GM21423 (cell line): ENCODE measurements around the gene SNX9.
A peak's percentile ranks its signal among the peaks of the same experiment; 100 is the strongest.
"Not testable (repeated sequence)": the region's sequence is repeated elsewhere in the genome, so short reads cannot be mapped to it uniquely, and the experiment has no call there.

Source experiments
- ATAC-seq: cut with Tn5 transposase; IDR thresholded peaks from one replicate; pipeline ENCODE4 v1.9.1; 2021; ENCODE audit warnings: mild to moderate bottlenecking, moderate library complexity; ENCODE audit not compliant: unreplicated experiment

Gene SNX9

DNA sequence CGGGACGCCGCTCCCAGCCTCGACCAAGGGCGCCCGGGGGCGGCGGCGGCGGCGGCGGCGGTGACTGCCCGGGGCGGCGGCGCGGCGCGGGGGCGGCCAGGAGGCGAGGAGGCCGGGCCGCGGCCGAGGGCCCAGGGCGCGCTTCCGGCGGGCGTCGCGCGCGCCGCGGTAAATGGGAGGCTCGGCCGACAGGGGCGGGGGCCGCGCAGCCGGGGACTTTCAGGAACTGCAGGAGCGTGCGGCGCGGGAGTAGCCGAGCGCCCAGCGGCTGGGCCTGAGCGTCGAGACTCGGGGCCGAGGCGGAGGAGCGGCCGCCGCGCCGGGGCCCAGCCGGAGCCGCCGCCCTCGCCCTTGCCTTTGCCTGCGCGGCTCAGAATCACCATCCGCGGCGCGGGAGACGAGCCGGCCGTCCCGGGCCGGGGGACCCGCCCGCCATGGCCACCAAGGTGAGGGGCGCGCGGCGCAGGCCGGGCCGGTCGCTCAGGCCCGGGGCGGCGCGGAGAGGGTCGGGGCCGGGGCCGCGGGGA, at the start of gene SNX9:
Gene SNX9 (plus strand): TSS at position 246 of the 527 bp plus-strand sequence. CDS start 189 bp downstream, at position 435.
- ATAC-seq, result peak; percentile 74

DNA sequence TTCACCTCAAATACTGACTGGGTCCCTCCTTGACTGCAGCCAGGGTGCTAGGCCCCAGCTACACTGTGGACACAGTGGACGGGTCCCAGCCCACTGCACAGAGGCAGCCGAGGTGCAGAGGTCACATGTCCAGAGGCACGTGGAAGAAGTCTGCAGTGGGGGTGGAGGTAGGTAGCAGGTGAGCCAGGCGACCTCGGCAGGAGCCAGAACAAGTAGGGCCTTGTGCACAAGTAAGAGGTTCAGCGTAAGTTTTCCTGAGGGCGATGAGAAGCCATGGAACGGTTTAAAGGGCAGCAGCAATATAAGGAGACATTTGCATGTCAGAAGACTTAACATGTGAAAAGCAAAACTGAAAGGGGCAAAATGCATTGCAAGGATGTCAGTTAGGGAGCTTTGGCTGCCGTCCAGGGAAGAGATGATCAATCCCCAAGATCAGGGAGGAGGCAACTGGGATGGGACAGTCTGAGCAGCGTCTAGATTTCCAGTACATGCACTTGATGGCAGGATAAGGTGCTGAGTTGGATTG, 49.7 kb upstream of the SNX9 start:
- no peak for ATAC-seq

DNA sequence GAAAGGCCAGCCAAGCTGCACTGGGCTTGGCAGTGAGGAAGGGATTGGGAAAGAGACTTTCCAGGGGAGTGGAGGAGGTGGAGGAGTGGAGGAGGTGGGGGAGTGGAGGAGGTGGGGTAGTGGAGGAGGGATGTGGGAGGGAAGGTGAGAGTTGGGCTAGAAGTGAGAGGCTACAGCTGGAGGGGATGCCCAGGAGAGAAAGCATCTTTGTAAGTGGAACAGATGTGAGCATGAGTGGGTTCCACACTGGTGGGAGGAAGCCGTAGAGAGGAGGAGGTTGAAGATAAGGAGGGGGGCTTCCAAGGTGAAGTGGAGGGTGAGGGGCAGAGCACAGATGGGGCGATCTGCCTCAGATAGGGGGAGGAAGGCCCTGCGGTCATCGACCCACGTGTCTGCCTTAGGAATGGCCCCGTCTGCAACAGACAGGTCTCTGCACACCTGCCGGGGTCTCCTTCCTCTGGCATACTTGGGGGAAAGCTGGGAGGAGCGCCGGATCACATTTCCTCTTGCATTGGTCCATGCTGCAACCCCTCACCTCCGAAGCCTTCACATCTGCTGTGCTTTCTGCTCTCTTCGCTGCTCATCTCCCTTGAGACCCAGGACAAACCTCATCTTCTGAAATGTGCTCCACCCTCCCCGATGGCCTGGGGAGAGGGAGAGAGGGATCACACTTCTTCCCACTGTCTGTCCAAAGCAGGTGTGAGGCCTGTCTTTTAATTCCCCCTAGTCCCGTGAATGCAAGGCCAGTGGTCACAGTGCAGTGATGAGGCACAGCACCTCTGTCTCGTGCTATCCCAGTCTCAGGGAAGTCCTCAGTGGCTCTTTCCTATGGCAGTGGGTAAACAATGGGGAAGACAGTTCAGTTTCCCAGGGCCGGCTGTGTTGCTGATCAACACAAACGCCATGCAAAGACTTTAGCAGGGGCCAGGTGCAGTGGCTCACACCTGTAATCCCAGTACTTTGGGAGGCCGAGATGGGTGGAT, 48.6 kb upstream of the SNX9 start:
- no peak for ATAC-seq

DNA sequence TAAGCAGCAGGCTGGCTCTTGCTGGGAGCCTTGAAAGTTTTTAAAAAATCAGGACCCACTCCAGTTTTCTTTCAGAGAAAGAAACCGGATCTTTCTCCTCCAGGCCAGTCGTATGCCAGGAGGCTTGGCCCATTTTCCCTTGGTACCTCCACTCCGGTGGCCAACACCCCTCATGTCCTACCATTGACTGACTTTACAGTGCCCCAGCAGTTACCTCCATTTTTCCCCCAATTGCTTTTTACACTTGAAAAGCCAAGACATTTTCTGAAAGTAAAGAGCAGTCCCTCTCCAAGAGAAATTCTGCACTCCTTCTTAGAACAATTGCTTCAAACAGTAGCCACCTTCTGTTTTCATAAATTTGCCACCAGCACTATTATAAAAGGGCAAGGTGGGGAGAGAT, 47.7 kb upstream of the SNX9 start:
- ATAC-seq, result no peak

DNA sequence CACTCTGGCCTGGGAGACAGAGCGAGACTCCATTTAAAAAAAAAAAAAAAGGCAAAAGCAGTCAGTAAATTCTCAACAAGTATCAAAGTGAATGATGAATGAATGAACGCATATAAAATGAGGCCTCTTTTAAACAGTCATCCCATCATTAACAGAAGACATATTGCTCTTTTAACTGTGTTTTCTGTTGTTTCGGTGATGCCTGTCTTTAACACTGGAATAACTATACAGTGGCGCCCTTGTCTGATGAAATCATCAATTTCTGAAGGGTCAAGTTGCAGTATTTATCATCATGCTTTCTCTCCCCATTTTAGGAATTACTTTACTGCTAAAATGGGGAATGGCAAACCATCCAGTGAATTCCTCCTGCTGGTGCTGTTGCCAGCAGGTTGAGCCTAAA, 45.7 kb upstream of the SNX9 start:
- no peak for ATAC-seq

DNA sequence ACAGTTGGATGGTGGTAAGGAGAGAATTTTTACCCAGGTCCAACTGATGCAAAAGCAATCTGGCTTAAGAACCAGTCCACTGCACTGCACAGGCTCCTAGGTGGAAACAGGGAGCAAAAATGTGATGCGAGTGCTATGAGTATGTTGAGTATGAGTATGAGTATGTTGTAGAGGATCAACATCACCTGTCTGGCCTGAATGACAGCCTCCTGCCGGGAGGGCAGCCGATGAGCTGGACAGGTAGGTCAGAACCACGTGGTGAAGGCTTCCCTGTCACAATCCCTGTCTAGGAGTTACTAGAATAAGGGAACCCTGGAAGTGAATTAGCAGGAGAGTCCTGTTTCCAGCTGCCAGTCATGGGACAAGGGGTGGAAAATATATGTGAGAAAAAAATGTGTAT, 44.3 kb upstream of the SNX9 start:
- no peak for ATAC-seq

DNA sequence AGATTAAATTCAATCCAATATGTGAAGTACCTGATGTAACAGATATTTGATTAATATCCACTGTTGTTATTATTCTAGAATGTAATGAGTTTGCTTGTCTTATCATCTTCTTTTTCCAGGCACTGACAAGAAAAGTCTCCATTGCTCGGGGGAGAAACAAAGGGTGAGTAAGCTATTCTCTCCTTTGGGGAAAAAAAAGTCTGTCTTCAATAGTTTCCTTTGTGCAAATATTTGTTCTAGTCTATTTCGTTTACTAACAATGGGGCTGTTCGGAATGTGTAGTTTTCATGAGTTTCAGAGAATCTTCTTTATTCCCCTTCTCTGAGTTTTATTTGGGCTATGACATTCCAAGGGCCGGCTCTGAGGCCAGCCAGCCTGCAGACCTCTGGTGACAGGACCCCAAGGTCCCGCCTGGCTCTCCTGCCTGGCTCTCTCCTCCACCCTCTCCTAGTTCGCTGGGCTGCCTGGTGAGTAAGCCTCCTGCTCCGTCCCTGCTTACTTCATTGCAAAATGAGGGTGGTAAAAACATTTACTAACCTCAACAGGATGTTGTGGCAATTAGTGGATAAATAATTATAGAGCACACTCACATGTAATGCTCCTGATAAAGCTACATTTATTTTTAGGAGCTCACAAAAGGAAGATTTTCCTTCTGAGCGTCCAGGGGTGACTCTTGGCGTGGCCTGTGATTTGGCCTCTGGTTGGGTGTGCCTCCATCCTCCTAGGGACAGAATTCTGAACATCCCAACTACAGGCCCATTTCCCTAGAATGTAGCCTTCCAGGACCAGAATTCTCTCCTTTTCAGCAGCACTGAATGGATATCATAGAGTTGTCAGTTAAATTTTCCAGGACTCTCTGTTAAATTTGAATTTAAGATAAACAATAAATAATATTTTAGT, 43.1 kb upstream of the SNX9 start:
- no peak for ATAC-seq

DNA sequence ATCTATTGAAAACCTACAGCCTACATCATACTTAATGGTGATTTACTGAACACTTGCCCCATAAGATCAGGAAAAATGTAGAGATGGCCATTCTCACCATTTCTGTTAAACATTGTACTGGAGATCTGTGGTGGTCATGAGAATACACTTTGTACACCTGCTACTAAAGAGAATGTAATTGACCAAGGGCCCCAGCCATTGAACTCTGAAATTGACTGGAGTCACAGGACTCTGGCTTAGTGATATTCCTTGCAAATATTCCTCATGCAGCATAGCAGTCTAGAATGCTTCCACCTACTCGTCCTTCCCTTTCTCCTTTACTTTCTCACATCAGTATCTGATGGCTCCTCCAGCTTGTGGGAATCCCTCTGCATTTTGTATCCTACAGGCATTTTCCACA, 37.4 kb upstream of the SNX9 start:
- no peak for ATAC-seq

DNA sequence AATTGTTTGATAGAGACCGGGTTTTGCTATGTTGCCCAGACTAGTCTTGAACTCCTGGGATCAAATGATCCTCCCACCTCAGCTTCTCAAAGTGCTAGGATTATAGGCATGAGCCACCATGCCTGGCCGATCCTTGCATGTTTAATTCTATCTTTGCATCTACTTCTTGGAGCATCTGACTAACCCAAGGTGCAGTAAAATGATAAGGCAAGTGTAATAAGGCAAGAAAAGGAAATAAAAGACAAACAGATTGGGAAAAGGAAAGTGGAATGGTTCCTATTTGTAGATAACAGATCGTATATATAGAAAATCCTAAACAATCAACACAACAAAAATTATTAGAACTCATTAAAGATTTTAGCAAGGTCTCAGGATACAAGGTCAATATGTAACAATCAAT, 36.8 kb upstream of the SNX9 start:
- no peak for ATAC-seq

DNA sequence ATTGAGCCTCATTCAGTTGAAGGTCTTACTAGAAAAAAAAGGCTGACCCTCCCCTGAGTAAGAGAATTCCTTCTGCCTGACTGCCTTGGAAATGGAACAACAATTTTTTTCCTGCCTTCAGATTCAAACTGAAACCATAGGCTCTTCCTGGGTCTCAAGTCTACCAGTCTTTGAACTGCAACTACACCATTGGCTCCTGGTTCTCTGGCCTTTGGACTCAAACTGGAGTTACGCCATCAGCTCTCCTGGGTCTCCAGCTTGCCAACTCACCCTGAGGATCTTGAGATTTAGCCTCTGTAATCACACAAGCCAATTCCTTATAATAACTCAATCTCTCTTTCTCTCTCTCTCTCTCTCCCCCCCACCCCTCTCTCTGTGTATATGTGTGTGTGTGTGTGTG, 36.0 kb upstream of the SNX9 start:
- ATAC-seq, result no peak

DNA sequence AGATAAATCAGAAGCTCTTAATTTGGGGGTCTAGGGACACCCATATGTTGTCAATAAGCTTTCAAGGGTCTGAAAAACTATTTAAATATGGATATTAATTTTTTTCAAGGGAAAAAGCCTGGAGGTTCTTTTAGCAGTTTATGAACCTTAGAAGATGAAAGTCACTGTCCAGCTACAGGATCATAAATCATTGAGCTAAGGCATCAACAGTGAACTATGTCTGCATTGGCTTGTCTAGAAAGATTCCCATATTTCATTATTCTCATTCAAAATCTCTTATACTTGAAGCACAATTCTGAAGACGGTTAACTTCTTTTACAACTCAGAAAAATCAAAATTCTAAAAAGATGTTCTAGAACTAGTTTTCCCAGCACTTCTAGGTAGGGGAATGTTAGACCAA, 34.9 kb upstream of the SNX9 start:
- no peak for ATAC-seq

DNA sequence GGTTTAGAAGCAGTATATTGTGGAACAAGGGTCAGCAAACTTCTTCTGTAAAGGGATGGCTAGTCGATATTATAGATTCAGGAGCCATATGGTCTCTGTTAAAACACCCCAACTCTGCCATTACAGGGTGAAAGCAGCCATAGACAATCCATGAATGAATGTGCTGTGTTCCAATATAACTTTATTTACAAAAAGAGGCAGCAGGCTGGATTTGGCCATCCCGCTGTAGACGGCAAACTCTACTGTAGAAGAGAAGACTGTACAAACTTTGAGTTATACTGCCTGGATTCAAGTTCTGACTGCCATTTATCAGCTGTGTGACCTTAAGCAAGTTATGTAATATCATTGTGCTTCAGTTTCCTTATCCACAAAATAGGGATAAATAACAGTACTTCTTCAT, 33.7 kb upstream of the SNX9 start:
- ATAC-seq, result no peak

DNA sequence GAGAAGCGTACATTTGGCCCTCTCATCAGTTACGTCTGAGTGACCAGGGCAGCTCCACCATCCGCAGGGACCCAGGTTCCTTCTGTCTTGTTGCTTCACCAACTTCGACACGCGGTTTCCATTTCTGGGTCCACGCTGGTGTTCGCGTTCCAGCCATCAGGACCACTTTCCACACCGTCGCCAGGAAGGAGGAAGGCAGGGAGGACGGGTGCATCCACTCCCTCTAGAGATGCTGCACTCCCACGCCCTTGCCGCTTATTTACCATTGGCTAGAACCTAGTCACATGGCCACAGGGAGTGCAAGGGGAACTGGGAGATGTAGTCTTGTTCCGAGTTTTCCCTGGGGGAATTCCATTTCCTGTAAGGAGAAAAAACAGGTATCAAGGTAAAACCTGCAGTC, 33.2 kb upstream of the SNX9 start:
- ATAC-seq, result no peak

DNA sequence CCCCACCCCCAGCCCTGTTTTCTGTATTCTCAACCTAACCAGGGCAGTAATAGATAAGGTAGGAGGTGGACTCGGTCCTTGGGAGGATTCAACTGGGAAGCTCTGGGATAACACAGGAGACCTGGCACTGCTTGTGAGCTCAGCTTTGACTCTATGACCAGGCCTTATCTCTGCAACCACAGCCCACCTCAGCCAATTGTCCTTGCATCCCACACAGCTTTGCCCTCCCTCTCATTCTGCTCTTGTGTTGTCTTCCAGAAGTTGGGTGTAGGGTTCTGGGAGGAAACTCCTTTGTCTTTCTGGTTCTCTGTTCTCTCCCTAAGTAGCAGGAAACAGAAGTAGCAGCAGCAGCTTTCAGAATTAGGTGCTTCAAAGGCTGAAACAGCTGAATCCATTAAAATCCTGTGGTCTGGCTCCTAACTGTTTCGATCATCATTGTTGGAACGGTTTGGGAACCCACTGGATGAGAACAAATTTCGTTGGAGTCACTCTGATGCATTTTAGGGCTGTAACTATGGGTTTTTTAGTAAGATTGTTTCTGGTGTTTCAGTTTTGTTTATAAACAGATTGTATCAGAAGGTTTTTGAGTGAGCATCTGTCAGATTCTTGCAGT, 32.4 kb upstream of the SNX9 start:
- no peak for ATAC-seq

DNA sequence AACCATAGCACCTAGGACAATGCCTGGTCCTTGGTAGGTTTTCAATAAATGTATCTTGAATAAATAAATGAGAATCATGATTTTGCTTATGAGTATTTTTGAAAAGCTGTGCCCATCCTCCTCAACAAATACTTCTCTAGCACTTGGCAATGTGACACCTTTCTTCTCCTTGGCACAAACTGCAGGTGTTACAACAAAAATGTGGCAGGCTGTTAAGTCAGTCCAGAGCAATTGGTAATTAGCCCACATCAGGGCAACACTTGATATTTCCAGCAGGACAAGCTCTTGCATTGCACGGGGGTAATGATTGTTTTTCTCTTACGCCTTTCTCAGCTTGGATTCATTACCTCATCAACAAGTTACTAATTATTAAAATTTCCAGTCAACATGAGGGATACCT, 31.6 kb upstream of the SNX9 start:
- ATAC-seq, result no peak

DNA sequence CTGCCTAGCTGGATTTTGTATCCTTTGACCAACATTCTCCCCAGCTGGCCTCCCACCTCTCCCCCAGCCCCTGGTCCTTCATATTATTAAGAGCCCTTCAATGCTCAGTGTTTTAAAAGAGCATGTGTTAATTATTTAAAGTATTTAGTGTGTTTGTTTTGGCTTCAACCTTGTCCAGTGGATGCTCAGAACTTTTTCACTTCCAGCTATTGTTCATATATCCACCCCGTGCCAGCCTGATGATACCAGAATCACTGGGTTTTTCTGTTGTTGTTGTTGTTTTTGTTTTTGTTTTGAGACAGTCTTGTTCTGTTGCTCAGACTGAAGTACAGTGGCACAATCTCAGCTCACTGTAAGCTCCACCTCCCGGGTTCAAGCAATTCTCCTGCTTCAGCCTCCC, 30.4 kb upstream of the SNX9 start:
- no peak for ATAC-seq

DNA sequence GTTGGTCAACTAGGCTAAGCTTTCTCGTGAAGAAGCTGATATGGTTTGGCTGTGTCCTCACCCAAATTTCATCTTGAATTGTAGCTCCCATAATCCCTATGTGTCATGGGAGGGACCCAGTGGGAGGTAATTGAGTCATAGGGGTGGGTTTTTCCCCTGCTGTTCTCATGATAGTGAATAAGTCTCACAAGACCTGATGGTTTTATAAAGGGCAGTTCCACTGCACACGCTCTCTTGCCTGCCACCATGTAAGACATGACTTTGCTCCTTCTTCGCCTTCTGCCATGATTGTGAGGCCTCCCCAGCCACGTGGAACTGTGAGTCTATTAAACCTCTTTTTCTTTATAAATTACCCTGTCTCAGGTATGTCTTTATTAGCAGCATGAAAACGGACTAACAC, 29.0 kb upstream of the SNX9 start:
- not testable (repeated sequence) for ATAC-seq

DNA sequence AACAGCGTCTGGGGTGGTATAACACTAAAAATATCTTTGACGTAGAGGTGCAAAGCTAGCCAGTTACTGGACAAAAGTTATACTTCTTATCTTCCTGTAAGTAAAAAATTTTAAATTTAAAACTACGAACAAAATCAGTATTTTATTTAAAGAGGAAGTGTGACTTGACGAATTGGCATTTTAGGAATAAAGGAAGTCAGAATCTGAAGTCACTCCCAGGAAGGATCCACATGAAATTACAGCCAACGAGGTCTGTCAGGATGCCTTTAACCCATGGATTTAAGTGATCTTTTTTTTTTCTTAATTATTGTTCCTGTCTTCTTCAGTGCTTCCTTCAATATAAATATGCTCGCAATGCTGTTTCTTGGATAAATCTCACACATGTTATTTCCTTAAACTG, 27.2 kb upstream of the SNX9 start:
- no peak for ATAC-seq

DNA sequence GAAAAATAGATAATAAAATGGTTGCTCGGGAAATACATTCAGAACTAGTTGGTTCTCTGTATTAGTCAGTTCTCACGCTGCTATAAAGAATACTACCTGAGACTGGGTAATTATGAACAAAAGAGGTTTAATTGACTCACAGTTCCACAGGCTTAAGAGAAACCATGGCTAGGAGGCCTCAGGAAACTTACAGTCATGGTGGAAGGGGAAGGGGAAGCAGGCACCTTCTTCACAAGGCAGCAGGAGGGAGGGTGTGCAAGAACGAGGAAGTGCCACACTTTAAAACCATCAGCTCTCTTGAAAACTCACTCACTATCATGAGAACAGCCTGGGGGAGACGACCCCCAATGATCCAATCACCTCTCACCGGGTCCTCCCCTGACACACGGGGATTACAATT, 24.2 kb upstream of the SNX9 start:
- no peak for ATAC-seq

DNA sequence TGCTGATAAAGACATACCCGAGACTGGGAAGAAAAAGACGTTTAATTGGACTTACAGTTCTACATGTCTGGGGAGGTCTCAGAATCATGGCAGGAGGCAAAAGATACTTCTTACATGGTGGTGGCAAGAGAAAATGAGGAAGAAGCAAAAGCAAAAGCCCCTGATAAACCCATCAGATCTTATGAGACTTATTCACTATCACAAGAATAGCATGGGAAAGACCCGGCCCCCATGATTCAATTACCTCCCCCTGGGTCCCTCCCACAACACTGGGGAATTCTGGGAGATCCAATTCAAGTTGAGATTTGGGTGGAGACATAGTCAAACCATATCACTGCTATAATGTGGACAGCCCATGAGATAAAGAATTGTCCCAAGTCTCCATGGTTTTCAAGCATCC, 23.5 kb upstream of the SNX9 start:
- ATAC-seq, result not testable (repeated sequence)
